SK-N-SH (cell line): ENCODE measurements around the gene UNC93A. TPM values are rescaled to one million over a fixed set of nuclear protein-coding genes. Genes with fewer than 3 reads are reported as not detected.

Experiments used
- CTCF ChIA-PET: fragments of 300-600, 350-600 bp; formaldehyde crosslinking; extraction: SDS; loops from one replicate; lab custom pipeline; 2021; lab: Yijun Ruan, JAX
- POLR2A ChIA-PET: fragments of 350-600 bp; sonication (Branson Sonifier 250); formaldehyde crosslinking; extraction: SDS; loops from one replicate; lab custom pipeline; 2020; ENCODE audit warnings: antibody characterized with exemption, inconsistent platforms; lab: Yijun Ruan, JAX
- DNase-seq: peaks from one replicate; pipeline ENCODE4 v3.0.0; 2012
- H2AFZ ChIP-seq: fragments of 200-600 bp; sonication (generic); 2 replicates; pipeline ENCODE4 v1.8.1; 2016; ENCODE audit warnings: antibody characterized with exemption, mild to moderate bottlenecking, low read depth
- H3F3A ChIP-seq: fragments of 200-600 bp; sonication (generic); replicated peaks from 2 replicates; pipeline ENCODE3; 2016; ENCODE audit warnings: antibody characterized with exemption, mild to moderate bottlenecking; ENCODE audit not compliant: insufficient read depth
- H3K27ac ChIP-seq, 2 experiments: fragments of 200-500 bp in 1 of 2; fragments of 200-600 bp in 1 of 2; sonication (Bioruptor generic) in 1 of 2; sonication (generic), shearing (Covaris generic) in 1 of 2; 2 replicates each; pipeline versions ENCODE4 v1.5.1 to v1.6.1; 2014 to 2016; ENCODE audit warnings: low read depth in 2 of 2, inconsistent platforms in 1 of 2, low read length in 1 of 2, mild to moderate bottlenecking in 1 of 2, mixed read lengths in 1 of 2
- H3K27me3 ChIP-seq: fragments of 200-600 bp; sonication (generic), shearing (Covaris generic); 2 replicates; pipeline ENCODE4 v1.6.1; 2016; ENCODE audit warnings: mixed run types; ENCODE audit not compliant: insufficient read depth
- H3K36me3 ChIP-seq, 2 experiments: fragments of 200-500 bp in 1 of 2; fragments of 200-600 bp in 1 of 2; sonication (Bioruptor generic) in 1 of 2; sonication (generic) in 1 of 2; replicated peaks in 1 of 2; 2 replicates each; pipeline versions ENCODE3 to v1.5.1; 2014 to 2016; ENCODE audit warnings: low read length in 1 of 2, mild to moderate bottlenecking in 1 of 2; ENCODE audit not compliant: insufficient read depth in 2 of 2, control insufficient read depth in 1 of 2
- H3K4me1 ChIP-seq, 2 experiments: fragments of 200-500 bp in 1 of 2; fragments of 200-600 bp in 1 of 2; sonication (Bioruptor generic) in 1 of 2; sonication (generic), shearing (Covaris generic) in 1 of 2; 2 replicates each; pipeline versions ENCODE4 v1.5.1 to v1.6.1; 2014 to 2016; ENCODE audit warnings: low read depth in 1 of 2, low read length in 1 of 2, mixed run types in 1 of 2; ENCODE audit not compliant: insufficient read depth in 2 of 2, control insufficient read depth in 1 of 2
- H3K4me2 ChIP-seq: fragments of 200-600 bp; sonication (generic), shearing (Covaris generic); 2 replicates; pipeline ENCODE4 v1.6.1; 2017; ENCODE audit warnings: mixed run types
- H3K4me3 ChIP-seq, 2 experiments: fragments of 200-500 bp in 1 of 2; fragments of 200-600 bp in 1 of 2; sonication (Bioruptor generic) in 1 of 2; sonication (generic), shearing (Covaris generic) in 1 of 2; 2 replicates each; pipeline versions ENCODE4 v1.5.1 to v1.8.1; 2014 to 2016; ENCODE audit warnings: low read depth in 2 of 2, inconsistent platforms in 1 of 2, low read length in 1 of 2, mild to moderate bottlenecking in 1 of 2, mixed read lengths in 1 of 2, moderate library complexity in 1 of 2
- H3K79me2 ChIP-seq: fragments of 200-600 bp; sonication (generic); 2 replicates; pipeline ENCODE4 v1.8.1; 2017; ENCODE audit warnings: mild to moderate bottlenecking; ENCODE audit not compliant: insufficient read depth
- H3K9ac ChIP-seq: fragments of 200-600 bp; sonication (generic); 2 replicates; pipeline ENCODE4 v1.6.1; 2017; ENCODE audit warnings: mixed run types
- H3K9me2 ChIP-seq: fragments of 200-600 bp; sonication (generic); 2 replicates; pipeline ENCODE4 v1.6.1; 2017; ENCODE audit warnings: mixed run types
- H3K9me3 ChIP-seq: fragments of 200-600 bp; sonication (generic); 2 replicates; pipeline ENCODE4 v1.6.1; 2017; ENCODE audit warnings: mixed run types, mild to moderate bottlenecking, moderate library complexity
- H4K20me1 ChIP-seq: fragments of 200-600 bp; sonication (generic); 2 replicates; pipeline ENCODE4 v1.6.1; 2017; ENCODE audit warnings: mild to moderate bottlenecking, mixed run types; ENCODE audit not compliant: insufficient read depth
- ELF1 ChIP-seq: IDR thresholded peaks from 2 replicates; pipeline ENCODE4 v1.4.0; 2012
- FOSL2 ChIP-seq: IDR thresholded peaks from 2 replicates; pipeline ENCODE4 v1.4.0; 2012; ENCODE audit warnings: low read depth, mild to moderate bottlenecking, moderate library complexity, borderline replicate concordance
- MAX ChIP-seq: IDR thresholded peaks from 2 replicates; pipeline ENCODE4 v1.4.0; 2012; ENCODE audit warnings: low read depth
- RCOR1 ChIP-seq: fragments of 150-350 bp; IDR thresholded peaks from 2 replicates; pipeline ENCODE4 v1.6.1; 2017; ENCODE audit warnings: antibody characterized with exemption, low read length
- REST ChIP-seq: IDR thresholded peaks from 2 replicates; pipeline ENCODE4 v1.6.1; 2012; ENCODE audit warnings: mild to moderate bottlenecking, low read depth, low read length, moderate library complexity
- RXRA ChIP-seq: IDR thresholded peaks from 2 replicates; pipeline ENCODE4 v1.4.0; 2012; ENCODE audit warnings: low read depth, mild to moderate bottlenecking, borderline replicate concordance
- TAF1 ChIP-seq: IDR thresholded peaks from 2 replicates; pipeline ENCODE4 v1.6.1; 2012; ENCODE audit warnings: low read depth, mild to moderate bottlenecking, low read length, moderate library complexity, borderline replicate concordance
- WGBS: methylation state at CpG from one replicate; pipeline ENCODE4 v1.1.6; 2017; ENCODE audit warnings: low lambda C conversion rate; 5-methylcytosine and 5-hydroxymethylcytosine counted together
- polyA plus RNA-seq, 3 experiments: library from polyadenylated mRNA; depleted of rRNA; stranded (reverse); fragments of >200 nt; gene quantifications; 2 replicates each; pipeline ENCODE4 v1.2.3, GENCODE V29; 2012
- TF ChIP-seq, protein P1 (sequence below): fragments of 150-350 bp; IDR thresholded peaks from 2 replicates; pipeline ENCODE4 v1.6.1; 2016; ENCODE audit warnings: mild to moderate bottlenecking, low read depth, low read length
- TF ChIP-seq, protein P2 (sequence below): IDR thresholded peaks from 2 replicates; pipeline ENCODE4; 2012

Gene UNC93A
- polyA plus RNA-seq, 1 of the 3 experiments (the other 2 are of a cell fraction): not detected

- H3K27ac ChIP-seq: no peak overlapping the region
- H2AFZ ChIP-seq: no peak overlapping the region
- H3K79me2 ChIP-seq: no peaks in the 10 kb centered on the region
- no peak for TF ChIP-seq TAF1
- TF ChIP-seq ELF1: no peak
- no peak for TF ChIP-seq REST
- TF ChIP-seq, protein P1, sequence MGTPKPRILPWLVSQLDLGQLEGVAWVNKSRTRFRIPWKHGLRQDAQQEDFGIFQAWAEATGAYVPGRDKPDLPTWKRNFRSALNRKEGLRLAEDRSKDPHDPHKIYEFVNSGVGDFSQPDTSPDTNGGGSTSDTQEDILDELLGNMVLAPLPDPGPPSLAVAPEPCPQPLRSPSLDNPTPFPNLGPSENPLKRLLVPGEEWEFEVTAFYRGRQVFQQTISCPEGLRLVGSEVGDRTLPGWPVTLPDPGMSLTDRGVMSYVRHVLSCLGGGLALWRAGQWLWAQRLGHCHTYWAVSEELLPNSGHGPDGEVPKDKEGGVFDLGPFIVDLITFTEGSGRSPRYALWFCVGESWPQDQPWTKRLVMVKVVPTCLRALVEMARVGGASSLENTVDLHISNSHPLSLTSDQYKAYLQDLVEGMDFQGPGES: no peak
- TF ChIP-seq MAX: no peak
- no peak for TF ChIP-seq RCOR1
- TF ChIP-seq RXRA: no peak
- no peak for TF ChIP-seq FOSL2
- TF ChIP-seq, protein P2, sequence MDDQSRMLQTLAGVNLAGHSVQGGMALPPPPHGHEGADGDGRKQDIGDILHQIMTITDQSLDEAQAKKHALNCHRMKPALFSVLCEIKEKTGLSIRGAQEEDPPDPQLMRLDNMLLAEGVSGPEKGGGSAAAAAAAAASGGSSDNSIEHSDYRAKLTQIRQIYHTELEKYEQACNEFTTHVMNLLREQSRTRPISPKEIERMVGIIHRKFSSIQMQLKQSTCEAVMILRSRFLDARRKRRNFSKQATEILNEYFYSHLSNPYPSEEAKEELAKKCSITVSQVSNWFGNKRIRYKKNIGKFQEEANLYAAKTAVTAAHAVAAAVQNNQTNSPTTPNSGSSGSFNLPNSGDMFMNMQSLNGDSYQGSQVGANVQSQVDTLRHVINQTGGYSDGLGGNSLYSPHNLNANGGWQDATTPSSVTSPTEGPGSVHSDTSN: no peak
- no peaks in the 10 kb centered on the region for H3F3A ChIP-seq
- 81% methylated on average over 8 of the region's 12 CpGs for WGBS
- H3K9me3 ChIP-seq: no peaks in the 10 kb centered on the region
- H3K4me3 ChIP-seq: no peak overlapping the region
- no peaks in the 10 kb centered on the region for H3K4me1 ChIP-seq
- H3K9me2 ChIP-seq: no peaks in the 10 kb centered on the region
- no peaks in the 10 kb centered on the region for H3K36me3 ChIP-seq
- no peak overlapping the region for H3K9ac ChIP-seq
- no peak overlapping the region for H3K4me2 ChIP-seq
- no peak for DNase-seq
- H4K20me1 ChIP-seq: no peaks in the 10 kb centered on the region
- H3K27me3 ChIP-seq: no peaks in the 10 kb centered on the region
- POLR2A ChIA-PET: no interaction called here
- CTCF ChIA-PET: interaction anchor here (0.9 kb wide), 1 partner anchor 76 kb away, joined by 3 read pairs; no protein-coding TSS in a partner anchor
These were observed 3.1 kb downstream of the UNC93A start for GRCh38 chr6:167294241-167294640.
